Fibroblast of lung (primary cell): ENCODE data around the gene RALGPS2. TPM values are rescaled to one million over a fixed set of nuclear protein-coding genes. Genes with fewer than 3 reads are reported as not detected.

Source experiments
- DNase-seq, 2 donors: peaks; one replicate each; pipeline versions ENCODE4 v3.0.0 to v3.0.0-alpha.2; 2010; ENCODE audit warnings: low read depth in 2 of 2
- H2AFZ ChIP-seq: 2 replicates; pipeline ENCODE4 v1.5.1; 2012; ENCODE audit warnings: low read length, control low read depth, inconsistent platforms
- H3K27ac ChIP-seq: 2 replicates; pipeline ENCODE4 v1.5.1; 2011; ENCODE audit warnings: low read length, control low read depth; ENCODE audit not compliant: insufficient read depth
- H3K27me3 ChIP-seq: 2 replicates; pipeline ENCODE4 v1.5.1; 2011; ENCODE audit warnings: mild to moderate bottlenecking, low read length; ENCODE audit not compliant: control insufficient read depth, insufficient read depth
- H3K36me3 ChIP-seq: 2 replicates; pipeline ENCODE4 v1.5.1; 2011; ENCODE audit warnings: low read length; ENCODE audit not compliant: control insufficient read depth, insufficient read depth
- H3K4me1 ChIP-seq: 2 replicates; pipeline ENCODE4 v1.5.1; 2011; ENCODE audit warnings: low read length; ENCODE audit not compliant: control insufficient read depth, insufficient read depth; ENCODE audit errors: extremely low read depth
- H3K4me2 ChIP-seq: 2 replicates; pipeline ENCODE4 v1.5.1; 2011; ENCODE audit warnings: low read length, control low read depth; ENCODE audit not compliant: insufficient read depth; ENCODE audit errors: extremely low read depth
- H3K4me3 ChIP-seq, 4 experiments: fragments of 200-600 bp in 1 of 4; sonication (generic) in 1 of 4; replicated peaks in 1 of 4; 2 replicates each; pipeline ENCODE4 v1.5.1; 2011 to 2016; ENCODE audit warnings: low read length in 4 of 4, low read depth in 3 of 4, mild to moderate bottlenecking in 3 of 4, control low read depth in 2 of 4, inconsistent platforms in 1 of 4, mixed read lengths in 1 of 4; ENCODE audit not compliant: insufficient read depth in 1 of 4; ENCODE audit errors: control extremely low read depth in 1 of 4
- H3K79me2 ChIP-seq: 2 replicates; pipeline ENCODE4 v1.5.1; 2012; ENCODE audit warnings: mild to moderate bottlenecking, low read length, inconsistent platforms; ENCODE audit not compliant: control insufficient read depth, insufficient read depth
- H3K9ac ChIP-seq: 2 replicates; pipeline ENCODE4 v1.5.1; 2011; ENCODE audit warnings: mild to moderate bottlenecking, low read length, control low read depth; ENCODE audit not compliant: insufficient read depth
- H3K9me3 ChIP-seq: 2 replicates; pipeline ENCODE4 v1.5.1; 2012; ENCODE audit warnings: low read depth, low read length; ENCODE audit not compliant: control insufficient read depth, insufficient read depth
- H4K20me1 ChIP-seq: 2 replicates; pipeline ENCODE4 v1.5.1; 2011; ENCODE audit warnings: low read length; ENCODE audit not compliant: control insufficient read depth, insufficient read depth; ENCODE audit errors: extremely low read depth
- CTCF ChIP-seq, 2 donors: IDR thresholded peaks in 1 of 2; conservative IDR thresholded peaks in 1 of 2; 1 replicate in 1 of 2; 2 replicates in 1 of 2; pipeline ENCODE4 v1.5.1; 2011 to 2012; ENCODE audit warnings: low read length in 2 of 2, control low read depth in 1 of 2, inconsistent platforms in 1 of 2, low read depth in 1 of 2, mild to moderate bottlenecking in 1 of 2
- EZH2 ChIP-seq: IDR thresholded peaks from 2 replicates; pipeline ENCODE4 v1.5.1; 2012; ENCODE audit warnings: low read length, control low read depth, mild to moderate bottlenecking; ENCODE audit errors: missing control alignments
- polyA plus RNA-seq, 2 donors: library from polyadenylated mRNA; depleted of rRNA in 1 of 2; stranded (reverse) in 1 of 2; unstranded in 1 of 2; fragments of >200 nt; gene quantifications; 2 replicates each; pipeline ENCODE4 v1.2.1, GENCODE V29; 2011 to 2012; ENCODE audit warnings: missing spikeins in 1 of 2
- total RNA-seq: library from RNA; depleted of rRNA; stranded (reverse); fragments of >200 nt; gene quantifications from 2 replicates; pipeline ENCODE4 v1.2.1, GENCODE V29; 2014

Gene RALGPS2
- total and polyA plus RNA-seq, 2 donors (not counting 1 experiment from before 2014, with no cell fraction given) = 53.8 to 69.7 TPM

- no peak overlapping the region for H3K4me2 ChIP-seq
- H2AFZ ChIP-seq = no peak overlapping the region
- H3K4me1 ChIP-seq = no peaks in the 10 kb centered on the region
- no peak overlapping the region for H3K27ac ChIP-seq
- no peaks in the 10 kb centered on the region for H4K20me1 ChIP-seq
- H3K9ac ChIP-seq = no peak overlapping the region
- H3K36me3 ChIP-seq = no peaks in the 10 kb centered on the region
- H3K9me3 ChIP-seq = no peaks in the 10 kb centered on the region
- no peak overlapping the region for H3K4me3 ChIP-seq
- peak; percentile 20 to 36 for DNase-seq
- peaks cover 30% of the 10 kb centered on the region for H3K79me2 ChIP-seq
- no peaks in the 10 kb centered on the region for H3K27me3 ChIP-seq
- TF ChIP-seq CTCF (conservative IDR thresholded peaks at IDR 0.05 in 1 of 2, IDR thresholded peaks at IDR 0.05 in 1 of 2; ENCODE audit: low read depth in 1 of 2, low read length in 2 of 2) (no peak), EZH2 (no peak)
Measured at GRCh38 chr1:178723546-178723945, 1.5 kb upstream of the RALGPS2 start.

DNA sequence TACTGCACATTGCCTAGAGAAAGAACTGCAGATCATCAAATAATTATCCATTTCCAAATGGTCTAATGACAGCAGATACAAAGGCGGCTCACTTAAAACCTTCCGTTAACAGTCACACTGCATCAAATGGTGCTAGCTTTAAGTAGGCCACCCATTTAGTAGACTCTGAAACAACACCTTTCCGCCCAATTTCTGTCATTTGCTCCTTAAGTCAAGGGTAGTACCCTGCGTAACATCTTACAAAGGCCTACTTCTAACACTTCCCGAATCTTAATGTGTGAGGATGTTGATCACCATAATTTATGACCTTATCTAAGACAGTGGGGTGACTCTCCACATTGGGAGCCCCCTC, 692 bp upstream of the RALGPS2 start:
- no peak for DNase-seq
- no peaks in the 10 kb centered on the region for H3K36me3 ChIP-seq
- H3K79me2 ChIP-seq = peaks cover 39% of the 10 kb centered on the region
- no peaks in the 10 kb centered on the region for H4K20me1 ChIP-seq
- H3K9me3 ChIP-seq = no peaks in the 10 kb centered on the region
- TF ChIP-seq CTCF (conservative IDR thresholded peaks at IDR 0.05 in 1 of 2, IDR thresholded peaks at IDR 0.05 in 1 of 2; ENCODE audit: low read depth in 1 of 2, low read length in 2 of 2) (no peak), EZH2 (no peak)
- no peak overlapping the region for H3K9ac ChIP-seq
- H2AFZ ChIP-seq = no peak overlapping the region
- H3K27ac ChIP-seq = no peak overlapping the region
- H3K4me3 ChIP-seq = peak overlapping the region; percentile 47 to 80 (median 52)
- H3K27me3 ChIP-seq = no peaks in the 10 kb centered on the region
- peak overlapping the region; percentile 60 for H3K4me2 ChIP-seq
- H3K4me1 ChIP-seq = no peaks in the 10 kb centered on the region

DNA sequence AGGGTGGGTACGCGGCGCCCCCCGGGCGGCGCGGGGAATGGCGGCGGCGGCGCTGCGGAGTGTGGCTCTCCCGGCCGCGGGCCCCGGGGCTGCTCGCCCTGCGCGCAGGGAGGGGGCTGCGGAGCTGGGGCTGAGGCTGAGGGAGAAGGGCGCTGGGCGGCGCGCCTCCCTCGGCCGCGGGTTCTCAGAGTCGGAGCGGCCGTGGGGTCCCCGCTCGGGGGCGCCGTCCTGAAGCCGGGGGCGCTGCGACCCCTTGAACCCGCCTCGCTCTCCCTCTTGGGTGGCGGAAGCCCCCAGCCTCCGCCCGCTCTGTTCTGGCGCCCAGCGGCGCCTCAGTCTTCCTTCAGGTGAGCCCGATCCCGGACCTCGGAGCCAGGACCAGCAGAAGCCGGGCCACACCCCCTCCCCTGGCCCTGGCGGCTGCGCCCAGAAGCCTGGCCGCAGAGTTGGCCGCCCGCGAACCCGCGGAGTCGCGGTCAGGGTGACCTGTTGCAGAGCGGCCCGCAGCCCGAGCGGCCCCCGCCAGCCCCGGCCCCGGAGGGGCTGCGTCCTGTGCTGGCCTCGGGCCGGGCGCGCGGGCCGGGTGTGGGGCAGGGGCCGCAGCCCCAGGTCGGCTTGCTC, 532 bp downstream of the RALGPS2 start:
- peak; percentile 22 to 48 for DNase-seq
- Histone ChIP-seq H4K20me1 (no peaks in the 10 kb centered on the region), H3K4me2 (peak overlapping the region; percentile 57), H2AFZ (no peak overlapping the region), H3K36me3 (no peaks in the 10 kb centered on the region), H3K4me3 (peak overlapping the region; percentile 79 to 91 (median 84)), H3K9ac (peak overlapping the region; percentile 71), H3K27me3 (no peaks in the 10 kb centered on the region), H3K27ac (peak overlapping the region; percentile 52), H3K4me1 (no peaks in the 10 kb centered on the region), H3K79me2 (peaks cover 45% of the 10 kb centered on the region), H3K9me3 (no peaks in the 10 kb centered on the region)
- TF ChIP-seq EZH2 (no peak), CTCF (conservative IDR thresholded peaks at IDR 0.05 in 1 of 2, IDR thresholded peaks at IDR 0.05 in 1 of 2; ENCODE audit: low read depth in 1 of 2, low read length in 2 of 2) (peak in 1 of 2 donors; percentile 21)
